Colonic mucosa (tissue), 4 donors: ENCODE data around the gene ZSCAN31. TPM values are rescaled to one million over a fixed set of nuclear protein-coding genes. Genes with fewer than 3 reads are reported as not detected.

Experiments
- DNase-seq: peaks from one replicate; pipeline ENCODE4 v3.0.0-alpha.2; 2020
- H3K27ac ChIP-seq: fragments of 200-600 bp; one replicate; pipeline ENCODE4 v1.8.0; 2021
- H3K27me3 ChIP-seq: fragments of 200-600 bp; one replicate; pipeline ENCODE4 v1.8.0; 2021
- H3K36me3 ChIP-seq: fragments of 200-600 bp; one replicate; pipeline ENCODE4 v1.8.0; 2021
- H3K4me1 ChIP-seq: fragments of 200-600 bp; one replicate; pipeline ENCODE4 v1.8.0; 2021; ENCODE audit warnings: mild to moderate bottlenecking
- H3K4me3 ChIP-seq: fragments of 200-600 bp; one replicate; pipeline ENCODE4 v1.8.0; 2021
- H3K9ac ChIP-seq, 2 donors: one replicate each; pipeline ENCODE4 v1.7.0; 2013; ENCODE audit warnings: control low read depth in 2 of 2, low read depth in 2 of 2, low read length in 2 of 2
- H3K9me3 ChIP-seq: fragments of 200-600 bp; one replicate; pipeline ENCODE4 v1.8.0; 2021
- intact Hi-C: fragments of 100-400 bp; cut with DNase I; formaldehyde crosslinking; loops from one replicate; pipeline ENCODE4 v1.14.1; 2022
- total RNA-seq, 2 donors: library from RNA; stranded (reverse); fragmentation: NEBNext Ultra II Directional in 1 of 2; extraction: Animal tissue kit (Norgen Biotek cat#: 25700) in 1 of 2; gene quantifications; one replicate each; pipeline ENCODE4 v1.2.1, GENCODE V29; 2021
- TF ChIP-seq, protein P1 (sequence below): fragments of 200-600 bp; IDR thresholded peaks from one replicate; pipeline ENCODE4 v1.8.0; 2022; ENCODE audit warnings: antibody characterized with exemption, mild to moderate bottlenecking
- donor health status: healthy.
- donor health status: DM: no; HTN: no; CAD: no.
- donor health status: DM: no; HTN: no; CAD: no.

Gene ZSCAN31
- total RNA-seq, 2 donors from 2014 or later: 6.6 to 7.0 TPM

DNA sequence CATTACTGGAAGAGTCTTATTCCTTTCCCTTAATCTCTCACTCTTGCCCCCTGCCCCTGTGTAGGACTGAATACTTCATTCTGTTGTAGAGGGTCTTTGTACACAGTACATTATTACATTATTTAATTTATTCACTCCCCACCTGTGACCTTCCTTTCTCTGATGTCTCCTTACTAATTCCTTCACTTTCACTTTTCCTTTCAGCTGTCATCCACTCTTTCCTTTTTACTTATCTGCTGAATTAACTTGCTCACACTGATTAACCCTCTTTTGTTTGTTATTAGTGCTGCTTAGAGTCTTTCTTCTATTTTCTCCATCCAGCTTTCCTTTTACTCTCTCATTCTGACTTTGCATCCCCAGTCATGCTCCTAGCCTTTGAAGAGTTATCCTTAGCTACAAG lies 61.1 kb downstream of the ZSCAN31 start:
- H3K27me3 ChIP-seq: no peaks in the 10 kb centered on the region
- H3K27ac ChIP-seq: no peak overlapping the region
- H3K36me3 ChIP-seq: peaks cover 4% of the 10 kb centered on the region
- TF ChIP-seq, protein P1, sequence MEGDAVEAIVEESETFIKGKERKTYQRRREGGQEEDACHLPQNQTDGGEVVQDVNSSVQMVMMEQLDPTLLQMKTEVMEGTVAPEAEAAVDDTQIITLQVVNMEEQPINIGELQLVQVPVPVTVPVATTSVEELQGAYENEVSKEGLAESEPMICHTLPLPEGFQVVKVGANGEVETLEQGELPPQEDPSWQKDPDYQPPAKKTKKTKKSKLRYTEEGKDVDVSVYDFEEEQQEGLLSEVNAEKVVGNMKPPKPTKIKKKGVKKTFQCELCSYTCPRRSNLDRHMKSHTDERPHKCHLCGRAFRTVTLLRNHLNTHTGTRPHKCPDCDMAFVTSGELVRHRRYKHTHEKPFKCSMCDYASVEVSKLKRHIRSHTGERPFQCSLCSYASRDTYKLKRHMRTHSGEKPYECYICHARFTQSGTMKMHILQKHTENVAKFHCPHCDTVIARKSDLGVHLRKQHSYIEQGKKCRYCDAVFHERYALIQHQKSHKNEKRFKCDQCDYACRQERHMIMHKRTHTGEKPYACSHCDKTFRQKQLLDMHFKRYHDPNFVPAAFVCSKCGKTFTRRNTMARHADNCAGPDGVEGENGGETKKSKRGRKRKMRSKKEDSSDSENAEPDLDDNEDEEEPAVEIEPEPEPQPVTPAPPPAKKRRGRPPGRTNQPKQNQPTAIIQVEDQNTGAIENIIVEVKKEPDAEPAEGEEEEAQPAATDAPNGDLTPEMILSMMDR: no peak
- H3K4me3 ChIP-seq: no peak overlapping the region
- no peaks in the 10 kb centered on the region for H3K9me3 ChIP-seq
- intact Hi-C loops: no loop called here
- no peak for DNase-seq
- H3K4me1 ChIP-seq: no peaks in the 10 kb centered on the region
- no peak overlapping the region for H3K9ac ChIP-seq

Other genes with a start within 250 kb of the ZSCAN31 start
- 1 to 10 TPM; 8.3 to 8.7 TPM for gene ZSCAN16, start 211.5 kb downstream of the ZSCAN31 start, total RNA-seq
- gene ZKSCAN8, start 194.3 kb downstream of the ZSCAN31 start, total RNA-seq: 10 to 100 TPM in 1 of 2 donors, 1 to 10 TPM in 1; 7.6 to 12.2 TPM
- gene ZSCAN9, start 110.9 kb downstream of the ZSCAN31 start, total RNA-seq: 1 to 10 TPM; 8.9 to 9.8 TPM
- gene ZKSCAN4, start 83.9 kb downstream of the ZSCAN31 start, total RNA-seq: 1 to 10 TPM; 4.9 to 5.2 TPM
- gene NKAPL, start 76.9 kb downstream of the ZSCAN31 start, total RNA-seq: under 1 TPM; 0.25 to 0.29 TPM
- 1 to 10 TPM; 4.2 to 7.8 TPM for gene ZSCAN26, start 69.0 kb downstream of the ZSCAN31 start, total RNA-seq
- gene PGBD1, start 54.6 kb downstream of the ZSCAN31 start, total RNA-seq: 1 to 10 TPM; 1.0 to 2.0 TPM
- 1 to 10 TPM; 4.9 to 6.1 TPM for gene ZKSCAN3, start 13.8 kb upstream of the ZSCAN31 start, total RNA-seq
- 1 to 10 TPM; 4.5 to 4.9 TPM for gene ZSCAN12, start 63.6 kb upstream of the ZSCAN31 start, total RNA-seq
- gene ZSCAN23, start 107.3 kb upstream of the ZSCAN31 start, total RNA-seq: 1 to 10 TPM; 2.6 to 3.3 TPM
- not detected for gene GPX6, start 179.6 kb upstream of the ZSCAN31 start, total RNA-seq
- under 1 TPM in 1 of 2 donors, not detected in 1; 0.17 TPM for gene GPX5, start 189.7 kb upstream of the ZSCAN31 start, total RNA-seq